ENCODE data around the gene CNTLN. TPM values are rescaled to one million over a fixed set of nuclear protein-coding genes. Genes with fewer than 3 reads are reported as not detected.
"Not testable (repeated sequence)": the region's sequence is repeated elsewhere in the genome, so short reads cannot be mapped to it uniquely, and the experiment has no call there.

Gene CNTLN
- total RNA-seq, 1 donor from 2014 or later, result 11.3 TPM

GRCh38 chr9:17437813-17438212 is 303.0 kb downstream of the CNTLN start:
- no peak for DNase-seq
- H3K27ac Mint-ChIP-seq (ENCODE audit: unreplicated experiment), result no peak overlapping the region
- peaks cover 5% of the 10 kb centered on the region for H3K4me1 Mint-ChIP-seq (ENCODE audit: low read depth, unreplicated experiment)
- no peak overlapping the region for H3K4me3 Mint-ChIP-seq (ENCODE audit: unreplicated experiment)
- no peaks in the 10 kb centered on the region for H3K9me3 Mint-ChIP-seq (ENCODE audit: unreplicated experiment)
- no peaks in the 10 kb centered on the region for H3K36me3 Mint-ChIP-seq (ENCODE audit: unreplicated experiment)
- H3K27me3 Mint-ChIP-seq (ENCODE audit: unreplicated experiment), result no peaks in the 10 kb centered on the region
- TF ChIP-seq CTCF (IDR thresholded peaks at IDR 0.05; ENCODE audit: partially characterized antibody, unreplicated experiment), result no peak

- not testable (repeated sequence) for H3K4me1 Mint-ChIP-seq (ENCODE audit: low read depth, unreplicated experiment); DNase-seq; H3K27me3 Mint-ChIP-seq (ENCODE audit: unreplicated experiment); H3K36me3 Mint-ChIP-seq (ENCODE audit: unreplicated experiment); H3K9me3 Mint-ChIP-seq (ENCODE audit: unreplicated experiment); H3K4me3 Mint-ChIP-seq (ENCODE audit: unreplicated experiment)
- peak overlapping the region; percentile 59 for H3K27ac Mint-ChIP-seq (ENCODE audit: unreplicated experiment)
Observed at GRCh38 chr9:17445126-17445525, 310.3 kb downstream of the CNTLN start.

- Mint-ChIP-seq H3K4me3 (ENCODE audit: unreplicated experiment) (no peak overlapping the region), H3K27me3 (ENCODE audit: unreplicated experiment) (no peaks in the 10 kb centered on the region), H3K27ac (ENCODE audit: unreplicated experiment) (no peak overlapping the region), H3K4me1 (ENCODE audit: low read depth, unreplicated experiment) (peaks cover 2% of the 10 kb centered on the region), H3K9me3 (ENCODE audit: unreplicated experiment) (no peaks in the 10 kb centered on the region), H3K36me3 (ENCODE audit: unreplicated experiment) (no peaks in the 10 kb centered on the region)
- DNase-seq, result no peak
- TF ChIP-seq CTCF (IDR thresholded peaks at IDR 0.05; ENCODE audit: partially characterized antibody, unreplicated experiment), result no peak
Observed at GRCh38 chr9:17453751-17454150, 318.9 kb downstream of the CNTLN start.

- Mint-ChIP-seq H3K27me3 (ENCODE audit: unreplicated experiment) (no peaks in the 10 kb centered on the region), H3K4me3 (ENCODE audit: unreplicated experiment) (no peak overlapping the region), H3K36me3 (ENCODE audit: unreplicated experiment) (no peaks in the 10 kb centered on the region)
Observed at GRCh38 chr9:17462869-17463464, 328.1 kb downstream of the CNTLN start.

GRCh38 chr9:17470036-17470813 is 335.4 kb downstream of the CNTLN start:
- no peaks in the 10 kb centered on the region for H3K36me3 Mint-ChIP-seq (ENCODE audit: unreplicated experiment)
- peaks cover 2% of the 10 kb centered on the region for H3K4me1 Mint-ChIP-seq (ENCODE audit: low read depth, unreplicated experiment)
- no peak for DNase-seq
- no peak for TF ChIP-seq CTCF (IDR thresholded peaks at IDR 0.05; ENCODE audit: partially characterized antibody, unreplicated experiment)
- no peaks in the 10 kb centered on the region for H3K27me3 Mint-ChIP-seq (ENCODE audit: unreplicated experiment)
- H3K9me3 Mint-ChIP-seq (ENCODE audit: unreplicated experiment), result no peaks in the 10 kb centered on the region
- H3K27ac Mint-ChIP-seq (ENCODE audit: unreplicated experiment), result no peak overlapping the region
- no peak overlapping the region for H3K4me3 Mint-ChIP-seq (ENCODE audit: unreplicated experiment)

More at GRCh38 chr9:17462869-17463464, 328.1 kb downstream of the CNTLN start:
- TF ChIP-seq CTCF (IDR thresholded peaks at IDR 0.05; ENCODE audit: partially characterized antibody, unreplicated experiment), result peak; percentile 81
- Mint-ChIP-seq H3K9me3 (ENCODE audit: unreplicated experiment) (no peaks in the 10 kb centered on the region), H3K27ac (ENCODE audit: unreplicated experiment) (no peak overlapping the region), H3K4me1 (ENCODE audit: low read depth, unreplicated experiment) (peaks cover 1% of the 10 kb centered on the region)
- DNase-seq, result peak; percentile 26

All from glutamatergic neuron (in vitro differentiated cells).